WTC11 (cell line): ENCODE results near the gene ATPAF2. TPM values are rescaled to one million over a fixed set of nuclear protein-coding genes. Genes with fewer than 3 reads are reported as not detected.

Experiments
- ATAC-seq: fragments of 200-7000 bp; cut with Tn5 transposase; 2 replicates; pipeline ENCODE4 v1.10.0; 2021; ENCODE audit warnings: mild to moderate bottlenecking, moderate library complexity
- CTCF ChIA-PET: fragments of 300-600 bp; sonication (Branson Sonifier 250); formaldehyde crosslinking; loops from one replicate; lab custom pipeline; 2021; ENCODE audit warnings: antibody characterized with exemption; lab: Charles Lee
- POLR2A ChIA-PET: fragments of 350-600 bp; sonication (Branson Sonifier 250); formaldehyde crosslinking; loops from one replicate; lab custom pipeline; 2021; ENCODE audit warnings: antibody characterized with exemption; lab: Charles Lee
- DNase-seq: peaks from one replicate; pipeline ENCODE4 v3.0.0; 2021; ENCODE audit warnings: low spot score
- H3K27ac Mint-ChIP-seq: 2 replicates; pipeline ENCODE4 v1.8.0; 2021; ENCODE audit warnings: mixed read lengths
- H3K27me3 Mint-ChIP-seq: 2 replicates; pipeline ENCODE4 v1.8.0; 2021; ENCODE audit warnings: low read depth, mild to moderate bottlenecking, moderate library complexity, mixed read lengths
- H3K36me3 Mint-ChIP-seq: 2 replicates; pipeline ENCODE4 v1.8.0; 2021; ENCODE audit warnings: mixed read lengths
- H3K4me1 Mint-ChIP-seq: 2 replicates; pipeline ENCODE4 v1.8.0; 2022; ENCODE audit warnings: mixed read lengths
- H3K4me3 Mint-ChIP-seq: 2 replicates; pipeline ENCODE4 v1.8.0; 2021; ENCODE audit warnings: mild to moderate bottlenecking, moderate library complexity, mixed read lengths
- H3K9me3 Mint-ChIP-seq: 2 replicates; pipeline ENCODE4 v1.8.0; 2021; ENCODE audit warnings: mixed read lengths
- CBFB ChIP-seq: sonication (generic); formaldehyde crosslinking; IDR thresholded peaks from 2 replicates; pipeline ENCODE4 v1.8.1; 2022; ENCODE audit warnings: mild to moderate bottlenecking, low read depth, missing genetic modification reagents
- CREB1 ChIP-seq: sonication (generic); formaldehyde crosslinking; IDR thresholded peaks from 2 replicates; pipeline ENCODE4 v1.8.0; 2023; ENCODE audit warnings: mild to moderate bottlenecking, missing genetic modification reagents
- ETV6 ChIP-seq: sonication (generic); formaldehyde crosslinking; IDR thresholded peaks from 2 replicates; pipeline ENCODE4 v1.8.1; 2022; ENCODE audit warnings: mild to moderate bottlenecking, missing genetic modification reagents
- GRHL2 ChIP-seq: fragments of 250-450 bp; sonication (Bioruptor Pico); IDR thresholded peaks from 2 replicates; pipeline ENCODE4 v1.8.0; 2022; ENCODE audit warnings: mild to moderate bottlenecking, moderate library complexity; ENCODE audit not compliant: insufficient replicate concordance, severe bottlenecking
- GTF2I ChIP-seq: fragments of 250-450 bp; sonication (Bioruptor Pico); conservative IDR thresholded peaks from 2 replicates; pipeline ENCODE4 v1.4.0; 2021; ENCODE audit warnings: mild to moderate bottlenecking
- JAZF1 ChIP-seq: fragments of 250-450 bp; sonication (Bioruptor Pico); IDR thresholded peaks from 2 replicates; pipeline ENCODE4 v1.9.0; 2021; ENCODE audit warnings: moderate library complexity, mild to moderate bottlenecking, inconsistent platforms
- JUN ChIP-seq: sonication (generic); formaldehyde crosslinking; IDR thresholded peaks from 2 replicates; pipeline ENCODE4 v1.8.0; 2023; ENCODE audit warnings: mild to moderate bottlenecking, missing genetic modification reagents
- MYBL2 ChIP-seq: sonication (generic); formaldehyde crosslinking; IDR thresholded peaks from 2 replicates; pipeline ENCODE4 v1.8.1; 2023; ENCODE audit warnings: mild to moderate bottlenecking, moderate library complexity, missing genetic modification reagents
- NFATC4 ChIP-seq: fragments of 250-450 bp; sonication (Bioruptor Pico); IDR thresholded peaks from 2 replicates; pipeline ENCODE4 v1.9.0; 2021; ENCODE audit warnings: mild to moderate bottlenecking
- NFE2L1 ChIP-seq: sonication (generic); formaldehyde crosslinking; IDR thresholded peaks from 2 replicates; pipeline ENCODE4 v1.8.1; 2023; ENCODE audit warnings: missing genetic modification reagents
- NR1H2 ChIP-seq: sonication (generic); formaldehyde crosslinking; IDR thresholded peaks from 2 replicates; pipeline ENCODE4 v1.9.0; 2021; ENCODE audit warnings: mild to moderate bottlenecking, moderate library complexity, missing genetic modification reagents
- NR3C1 ChIP-seq: sonication (generic); formaldehyde crosslinking; conservative IDR thresholded peaks from 2 replicates; pipeline ENCODE4 v1.8.1; 2023; ENCODE audit warnings: low read depth, mild to moderate bottlenecking, missing genetic modification reagents
- OVOL2 ChIP-seq: fragments of 250-450 bp; sonication (Bioruptor Pico); IDR thresholded peaks from 2 replicates; pipeline ENCODE4 v1.9.0; 2021; ENCODE audit warnings: mild to moderate bottlenecking, borderline replicate concordance
- SMAD4 ChIP-seq: sonication (generic); formaldehyde crosslinking; IDR thresholded peaks from 2 replicates; pipeline ENCODE4 v1.8.0; 2022; ENCODE audit warnings: mild to moderate bottlenecking, missing genetic modification reagents
- TCF7 ChIP-seq: sonication (generic); formaldehyde crosslinking; IDR thresholded peaks from 2 replicates; pipeline ENCODE4 v1.8.0; 2022; ENCODE audit warnings: mild to moderate bottlenecking, low read depth, missing genetic modification reagents, moderate library complexity
- ZNF121 ChIP-seq: sonication (generic); formaldehyde crosslinking; IDR thresholded peaks from 2 replicates; pipeline ENCODE4 v1.8.0; 2023; ENCODE audit warnings: missing genetic modification reagents
- ZNF138 ChIP-seq: sonication (generic); formaldehyde crosslinking; conservative IDR thresholded peaks from 2 replicates; pipeline ENCODE4 v1.8.1; 2022; ENCODE audit warnings: mild to moderate bottlenecking, moderate library complexity, missing genetic modification reagents
- ZNF263 ChIP-seq: sonication (generic); formaldehyde crosslinking; IDR thresholded peaks from 2 replicates; pipeline ENCODE4 v1.8.1; 2022; ENCODE audit warnings: low read depth, mild to moderate bottlenecking, moderate library complexity, missing genetic modification reagents
- total RNA-seq: library from RNA; stranded (reverse); gene quantifications from 3 replicates; pipeline ENCODE4 v1.2.3, GENCODE V29; 2021
- TF ChIP-seq, protein P1 (sequence below): sonication (generic); formaldehyde crosslinking; IDR thresholded peaks from 2 replicates; pipeline ENCODE4 v1.8.0; 2023; ENCODE audit warnings: missing genetic modification reagents
- TF ChIP-seq, protein P2 (sequence below): sonication (generic); formaldehyde crosslinking; IDR thresholded peaks from 2 replicates; pipeline ENCODE4 v1.8.0; 2022; ENCODE audit warnings: missing genetic modification reagents
- TF ChIP-seq, protein P3 (sequence below): fragments of 250-450 bp; sonication (Bioruptor Pico); IDR thresholded peaks from 2 replicates; pipeline ENCODE4 v1.9.0; 2021; ENCODE audit warnings: moderate library complexity, mild to moderate bottlenecking, inconsistent platforms, borderline replicate concordance
- TF ChIP-seq, protein P4 (sequence below): sonication (generic); formaldehyde crosslinking; IDR thresholded peaks from 2 replicates; pipeline ENCODE4 v1.8.1; 2023; ENCODE audit warnings: mild to moderate bottlenecking, missing genetic modification reagents, borderline replicate concordance
- TF ChIP-seq, protein P5 (sequence below): sonication (generic); formaldehyde crosslinking; IDR thresholded peaks from 2 replicates; pipeline ENCODE4 v1.8.0; 2022; ENCODE audit warnings: mild to moderate bottlenecking, missing genetic modification reagents

The ATPAF2 gene
- total RNA-seq, 1 experiment from 2014 or later: 33.5 TPM

DNA sequence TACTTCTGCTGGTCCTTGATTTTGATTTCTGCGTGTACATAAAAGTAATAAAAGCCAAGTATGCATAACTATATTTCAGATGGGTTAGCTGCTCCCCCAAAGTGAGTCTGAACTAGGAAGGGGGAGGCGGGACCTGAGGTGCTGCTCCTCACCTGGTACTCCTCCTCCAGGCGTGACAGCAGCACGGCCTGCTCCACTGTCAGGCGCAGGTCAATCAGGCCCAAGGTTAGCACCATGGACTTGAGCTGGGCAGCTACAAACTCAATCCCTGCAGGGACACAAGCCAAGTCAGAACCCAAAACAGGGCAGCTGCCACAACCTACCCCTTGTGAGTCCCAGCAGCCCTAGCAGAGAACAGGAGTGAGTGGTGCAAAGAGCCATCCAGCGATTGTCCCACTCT, 18.0 kb downstream of the ATPAF2 start (continued):
- TF ChIP-seq NFATC4 (CRISPR knock-in tag) (no peak), ZNF263 (CRISPR knock-in tag) (no peak), NR1H2 (CRISPR knock-in tag) (no peak), GTF2I (no peak), CREB1 (CRISPR knock-in tag) (no peak), ZNF138 (CRISPR knock-in tag) (no peak), OVOL2 (CRISPR knock-in tag) (no peak), JUN (CRISPR knock-in tag) (no peak), GRHL2 (CRISPR knock-in tag) (no peak)
- TF ChIP-seq, protein P1, sequence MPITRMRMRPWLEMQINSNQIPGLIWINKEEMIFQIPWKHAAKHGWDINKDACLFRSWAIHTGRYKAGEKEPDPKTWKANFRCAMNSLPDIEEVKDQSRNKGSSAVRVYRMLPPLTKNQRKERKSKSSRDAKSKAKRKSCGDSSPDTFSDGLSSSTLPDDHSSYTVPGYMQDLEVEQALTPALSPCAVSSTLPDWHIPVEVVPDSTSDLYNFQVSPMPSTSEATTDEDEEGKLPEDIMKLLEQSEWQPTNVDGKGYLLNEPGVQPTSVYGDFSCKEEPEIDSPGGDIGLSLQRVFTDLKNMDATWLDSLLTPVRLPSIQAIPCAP (CRISPR knock-in tag): no peak
- TF ChIP-seq, protein P2, sequence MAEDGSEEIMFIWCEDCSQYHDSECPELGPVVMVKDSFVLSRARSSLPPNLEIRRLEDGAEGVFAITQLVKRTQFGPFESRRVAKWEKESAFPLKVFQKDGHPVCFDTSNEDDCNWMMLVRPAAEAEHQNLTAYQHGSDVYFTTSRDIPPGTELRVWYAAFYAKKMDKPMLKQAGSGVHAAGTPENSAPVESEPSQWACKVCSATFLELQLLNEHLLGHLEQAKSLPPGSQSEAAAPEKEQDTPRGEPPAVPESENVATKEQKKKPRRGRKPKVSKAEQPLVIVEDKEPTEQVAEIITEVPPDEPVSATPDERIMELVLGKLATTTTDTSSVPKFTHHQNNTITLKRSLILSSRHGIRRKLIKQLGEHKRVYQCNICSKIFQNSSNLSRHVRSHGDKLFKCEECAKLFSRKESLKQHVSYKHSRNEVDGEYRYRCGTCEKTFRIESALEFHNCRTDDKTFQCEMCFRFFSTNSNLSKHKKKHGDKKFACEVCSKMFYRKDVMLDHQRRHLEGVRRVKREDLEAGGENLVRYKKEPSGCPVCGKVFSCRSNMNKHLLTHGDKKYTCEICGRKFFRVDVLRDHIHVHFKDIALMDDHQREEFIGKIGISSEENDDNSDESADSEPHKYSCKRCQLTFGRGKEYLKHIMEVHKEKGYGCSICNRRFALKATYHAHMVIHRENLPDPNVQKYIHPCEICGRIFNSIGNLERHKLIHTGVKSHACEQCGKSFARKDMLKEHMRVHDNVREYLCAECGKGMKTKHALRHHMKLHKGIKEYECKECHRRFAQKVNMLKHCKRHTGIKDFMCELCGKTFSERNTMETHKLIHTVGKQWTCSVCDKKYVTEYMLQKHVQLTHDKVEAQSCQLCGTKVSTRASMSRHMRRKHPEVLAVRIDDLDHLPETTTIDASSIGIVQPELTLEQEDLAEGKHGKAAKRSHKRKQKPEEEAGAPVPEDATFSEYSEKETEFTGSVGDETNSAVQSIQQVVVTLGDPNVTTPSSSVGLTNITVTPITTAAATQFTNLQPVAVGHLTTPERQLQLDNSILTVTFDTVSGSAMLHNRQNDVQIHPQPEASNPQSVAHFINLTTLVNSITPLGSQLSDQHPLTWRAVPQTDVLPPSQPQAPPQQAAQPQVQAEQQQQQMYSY: no peak

DNA sequence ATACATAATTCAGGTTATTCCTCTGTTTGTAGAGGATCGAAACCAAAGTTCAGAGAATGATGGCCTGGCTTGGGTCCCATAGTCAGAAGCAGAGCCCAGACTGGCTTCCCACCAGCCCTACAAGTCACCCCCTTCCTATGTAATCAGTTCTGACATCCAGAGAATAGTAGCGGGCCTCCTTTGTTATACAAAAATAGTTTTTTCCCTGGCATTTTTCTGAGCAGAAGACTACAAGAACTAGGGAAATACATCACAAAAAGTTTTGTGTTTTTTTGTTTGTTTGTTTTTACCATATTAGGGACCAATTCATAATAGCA, 19.2 kb downstream of the ATPAF2 start:
- H3K27me3 Mint-ChIP-seq: no peaks in the 10 kb centered on the region
- ATAC-seq: no peak
- no peaks in the 10 kb centered on the region for H3K9me3 Mint-ChIP-seq
- no peak overlapping the region for H3K27ac Mint-ChIP-seq
- no peaks in the 10 kb centered on the region for H3K36me3 Mint-ChIP-seq
- no peak overlapping the region for H3K4me3 Mint-ChIP-seq
- ChIA-PET CTCF (interaction anchor here (0.6 to 1.5 kb wide), 7 partner anchors 14 to 208 kb away, joined by 3 to 4 read pairs (median 3); no protein-coding TSS in a partner anchor), POLR2A (no interaction called here)
- DNase-seq: no peak
- TF ChIP-seq, protein P3, sequence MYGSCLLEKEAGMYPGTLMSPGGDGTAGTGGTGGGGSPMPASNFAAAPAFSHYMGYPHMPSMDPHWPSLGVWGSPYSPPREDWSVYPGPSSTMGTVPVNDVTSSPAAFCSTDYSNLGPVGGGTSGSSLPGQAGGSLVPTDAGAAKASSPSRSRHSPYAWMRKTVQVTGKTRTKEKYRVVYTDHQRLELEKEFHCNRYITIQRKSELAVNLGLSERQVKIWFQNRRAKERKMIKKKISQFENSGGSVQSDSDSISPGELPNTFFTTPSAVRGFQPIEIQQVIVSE: no peak
- TF ChIP-seq SMAD4 (CRISPR knock-in tag) (no peak), MYBL2 (CRISPR knock-in tag) (no peak), OVOL2 (CRISPR knock-in tag) (no peak), ZNF121 (CRISPR knock-in tag) (no peak), ETV6 (CRISPR knock-in tag) (no peak), CBFB (CRISPR knock-in tag) (no peak), NR3C1 (CRISPR knock-in tag) (no peak), TCF7 (no peak), NFE2L1 (CRISPR knock-in tag) (no peak), JAZF1 (CRISPR knock-in tag) (no peak)
- TF ChIP-seq, protein P4, sequence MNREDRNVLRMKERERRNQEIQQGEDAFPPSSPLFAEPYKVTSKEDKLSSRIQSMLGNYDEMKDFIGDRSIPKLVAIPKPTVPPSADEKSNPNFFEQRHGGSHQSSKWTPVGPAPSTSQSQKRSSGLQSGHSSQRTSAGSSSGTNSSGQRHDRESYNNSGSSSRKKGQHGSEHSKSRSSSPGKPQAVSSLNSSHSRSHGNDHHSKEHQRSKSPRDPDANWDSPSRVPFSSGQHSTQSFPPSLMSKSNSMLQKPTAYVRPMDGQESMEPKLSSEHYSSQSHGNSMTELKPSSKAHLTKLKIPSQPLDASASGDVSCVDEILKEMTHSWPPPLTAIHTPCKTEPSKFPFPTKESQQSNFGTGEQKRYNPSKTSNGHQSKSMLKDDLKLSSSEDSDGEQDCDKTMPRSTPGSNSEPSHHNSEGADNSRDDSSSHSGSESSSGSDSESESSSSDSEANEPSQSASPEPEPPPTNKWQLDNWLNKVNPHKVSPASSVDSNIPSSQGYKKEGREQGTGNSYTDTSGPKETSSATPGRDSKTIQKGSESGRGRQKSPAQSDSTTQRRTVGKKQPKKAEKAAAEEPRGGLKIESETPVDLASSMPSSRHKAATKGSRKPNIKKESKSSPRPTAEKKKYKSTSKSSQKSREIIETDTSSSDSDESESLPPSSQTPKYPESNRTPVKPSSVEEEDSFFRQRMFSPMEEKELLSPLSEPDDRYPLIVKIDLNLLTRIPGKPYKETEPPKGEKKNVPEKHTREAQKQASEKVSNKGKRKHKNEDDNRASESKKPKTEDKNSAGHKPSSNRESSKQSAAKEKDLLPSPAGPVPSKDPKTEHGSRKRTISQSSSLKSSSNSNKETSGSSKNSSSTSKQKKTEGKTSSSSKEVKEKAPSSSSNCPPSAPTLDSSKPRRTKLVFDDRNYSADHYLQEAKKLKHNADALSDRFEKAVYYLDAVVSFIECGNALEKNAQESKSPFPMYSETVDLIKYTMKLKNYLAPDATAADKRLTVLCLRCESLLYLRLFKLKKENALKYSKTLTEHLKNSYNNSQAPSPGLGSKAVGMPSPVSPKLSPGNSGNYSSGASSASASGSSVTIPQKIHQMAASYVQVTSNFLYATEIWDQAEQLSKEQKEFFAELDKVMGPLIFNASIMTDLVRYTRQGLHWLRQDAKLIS (CRISPR knock-in tag): no peak
- TF ChIP-seq, protein P5, sequence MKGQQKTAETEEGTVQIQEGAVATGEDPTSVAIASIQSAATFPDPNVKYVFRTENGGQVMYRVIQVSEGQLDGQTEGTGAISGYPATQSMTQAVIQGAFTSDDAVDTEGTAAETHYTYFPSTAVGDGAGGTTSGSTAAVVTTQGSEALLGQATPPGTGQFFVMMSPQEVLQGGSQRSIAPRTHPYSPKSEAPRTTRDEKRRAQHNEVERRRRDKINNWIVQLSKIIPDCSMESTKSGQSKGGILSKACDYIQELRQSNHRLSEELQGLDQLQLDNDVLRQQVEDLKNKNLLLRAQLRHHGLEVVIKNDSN: no peak
- peaks cover 4% of the 10 kb centered on the region; the same call in 1 of the 2 replicates for H3K4me1 Mint-ChIP-seq
